Gastroesophageal sphincter (tissue), 4 donors: Measurements from ENCODE around the gene WHAMM. TPM values are rescaled to one million over a fixed set of nuclear protein-coding genes. Genes with fewer than 3 reads are reported as not detected.

Experiments used
- ATAC-seq: fragments of 150-250 bp; one replicate; pipeline ENCODE4 v1.9.1; 2016; ENCODE audit warnings: mild to moderate bottlenecking, moderate library complexity
- H3K27ac ChIP-seq, 4 donors: fragments of 200-600 bp; sonication (generic) in 3 of 4; 1 replicate in 3 of 4; 2 replicates in 1 of 4; pipeline ENCODE4 v1.5.1; 2016 to 2019
- H3K27me3 ChIP-seq: fragments of 200-600 bp; sonication (generic); one replicate; pipeline ENCODE4 v1.5.1; 2019
- H3K36me3 ChIP-seq, 2 donors: fragments of 200-600 bp; sonication (generic); one replicate each; pipeline ENCODE4 v1.5.1; 2019; ENCODE audit warnings: control low read depth in 1 of 2
- H3K4me1 ChIP-seq, 3 donors: fragments of 200-600 bp; sonication (generic); 1 replicate in 2 of 3; 2 replicates in 1 of 3; pipeline ENCODE4 v1.5.1; 2016 to 2019; ENCODE audit warnings: control low read depth in 2 of 3
- H3K4me3 ChIP-seq, 2 donors: fragments of 200-600 bp; sonication (generic); one replicate each; pipeline ENCODE4 v1.5.1; 2019; ENCODE audit warnings: mild to moderate bottlenecking in 1 of 2, moderate library complexity in 1 of 2
- H3K9me3 ChIP-seq, 3 donors: fragments of 200-600 bp; sonication (generic); one replicate each; pipeline ENCODE4 v1.5.1; 2017 to 2019; ENCODE audit warnings: control low read depth in 2 of 3
- EP300 ChIP-seq: sonication (generic); formaldehyde crosslinking; IDR thresholded peaks from one replicate; pipeline ENCODE4 v1.6.1; 2017; ENCODE audit warnings: antibody characterized with exemption, mild to moderate bottlenecking
- POLR2A ChIP-seq, 2 donors: fragments of 450-650 bp; IDR thresholded peaks; one replicate each; pipeline ENCODE4 v1.6.1; 2017; ENCODE audit warnings: antibody characterized with exemption in 2 of 2, mild to moderate bottlenecking in 2 of 2, moderate library complexity in 1 of 2
- POLR2AphosphoS5 ChIP-seq: sonication (generic); formaldehyde crosslinking; IDR thresholded peaks from one replicate; pipeline ENCODE4 v1.6.1; 2017; ENCODE audit warnings: antibody characterized with exemption
- WGBS, 2 donors: methylation state at CpG; one replicate each; pipeline ENCODE4 v1.1.5; 2018; ENCODE audit warnings: low coverage in 1 of 2; 5-methylcytosine and 5-hydroxymethylcytosine counted together
- total RNA-seq, 4 donors: library from RNA; depleted of rRNA; stranded (reverse); fragments of >200 nt; gene quantifications; one replicate each; pipeline ENCODE4 v1.1.0, GENCODE V29; 2016
- TF ChIP-seq, protein P1 (sequence below), 4 experiments: fragments of 200-600 bp in 2 of 4; fragments of 450-650 bp in 2 of 4; sonication (generic) in 1 of 4; IDR thresholded peaks; one replicate each; pipeline ENCODE4 v1.5.1; 2017 to 2019; ENCODE audit warnings: antibody characterized with exemption in 4 of 4, mild to moderate bottlenecking in 2 of 4, moderate library complexity in 2 of 4

The WHAMM gene
- total RNA-seq, 4 donors from 2014 or later: 9.2 to 16.0 (median 11.5) TPM

DNA sequence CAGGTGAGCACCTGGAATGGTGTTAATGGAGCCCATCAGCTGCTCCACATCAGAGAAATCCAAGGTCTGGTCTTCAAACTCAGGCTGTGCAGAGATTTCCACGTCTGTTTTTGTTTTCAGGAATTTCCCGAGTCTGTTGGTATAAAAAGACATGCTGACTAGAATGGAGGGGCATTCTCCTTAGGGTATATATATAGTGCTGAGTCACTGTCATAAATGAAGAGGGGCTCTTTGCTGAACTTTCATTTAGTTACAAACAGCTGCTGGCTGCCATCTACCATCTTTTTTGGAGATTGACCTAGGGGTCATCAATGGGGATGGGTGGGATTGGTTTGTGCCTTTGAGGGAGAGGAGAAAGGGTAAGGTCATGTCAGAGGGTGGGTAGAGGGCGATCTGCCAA is 30.7 kb upstream of the WHAMM start:
- no peak for ATAC-seq
- H3K27me3 ChIP-seq: no peaks in the 10 kb centered on the region
- WGBS, 2 donors: 71 to 83% methylated on average over 2 of the region's 3 CpGs
- H3K9me3 ChIP-seq: no peaks in the 10 kb centered on the region
- no peaks in the 10 kb centered on the region for H3K36me3 ChIP-seq
- H3K4me3 ChIP-seq: no peak overlapping the region
- no peaks in the 10 kb centered on the region for H3K4me1 ChIP-seq
- no peak for TF ChIP-seq POLR2AphosphoS5
- TF ChIP-seq, protein P1, sequence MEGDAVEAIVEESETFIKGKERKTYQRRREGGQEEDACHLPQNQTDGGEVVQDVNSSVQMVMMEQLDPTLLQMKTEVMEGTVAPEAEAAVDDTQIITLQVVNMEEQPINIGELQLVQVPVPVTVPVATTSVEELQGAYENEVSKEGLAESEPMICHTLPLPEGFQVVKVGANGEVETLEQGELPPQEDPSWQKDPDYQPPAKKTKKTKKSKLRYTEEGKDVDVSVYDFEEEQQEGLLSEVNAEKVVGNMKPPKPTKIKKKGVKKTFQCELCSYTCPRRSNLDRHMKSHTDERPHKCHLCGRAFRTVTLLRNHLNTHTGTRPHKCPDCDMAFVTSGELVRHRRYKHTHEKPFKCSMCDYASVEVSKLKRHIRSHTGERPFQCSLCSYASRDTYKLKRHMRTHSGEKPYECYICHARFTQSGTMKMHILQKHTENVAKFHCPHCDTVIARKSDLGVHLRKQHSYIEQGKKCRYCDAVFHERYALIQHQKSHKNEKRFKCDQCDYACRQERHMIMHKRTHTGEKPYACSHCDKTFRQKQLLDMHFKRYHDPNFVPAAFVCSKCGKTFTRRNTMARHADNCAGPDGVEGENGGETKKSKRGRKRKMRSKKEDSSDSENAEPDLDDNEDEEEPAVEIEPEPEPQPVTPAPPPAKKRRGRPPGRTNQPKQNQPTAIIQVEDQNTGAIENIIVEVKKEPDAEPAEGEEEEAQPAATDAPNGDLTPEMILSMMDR (IDR thresholded peaks at IDR 0.05): no peak
- no peak for TF ChIP-seq EP300
- TF ChIP-seq POLR2A (IDR thresholded peaks at IDR 0.05): no peak
- H3K27ac ChIP-seq: no peak overlapping the region

DNA sequence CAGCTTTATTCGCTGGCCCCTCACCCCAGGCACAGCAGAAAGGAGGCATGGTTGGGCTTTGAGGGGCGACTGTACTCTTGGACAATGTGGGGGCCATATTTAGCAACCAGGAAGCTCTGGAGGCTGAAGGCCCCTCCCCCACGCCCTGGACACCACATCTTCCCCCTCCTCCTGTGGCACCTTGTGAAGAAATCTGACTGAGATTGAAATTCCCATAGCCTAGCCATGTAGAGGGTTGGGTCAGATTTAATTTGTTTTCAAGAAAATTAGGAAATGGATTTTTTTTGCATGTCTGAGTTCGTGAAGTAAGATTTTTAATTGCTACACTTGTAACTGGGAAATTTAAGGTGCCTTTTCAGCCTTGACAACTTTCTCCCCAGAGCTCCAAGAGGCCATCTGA is 28.1 kb upstream of the WHAMM start:
- H3K4me3 ChIP-seq: no peak overlapping the region
- TF ChIP-seq, protein P1 (IDR thresholded peaks at IDR 0.05): no peak
- no peak for TF ChIP-seq EP300
- no peak for TF ChIP-seq POLR2AphosphoS5
- no peak for TF ChIP-seq POLR2A (IDR thresholded peaks at IDR 0.05)
- no peaks in the 10 kb centered on the region for H3K9me3 ChIP-seq
- ATAC-seq: no peak
- 83 to 100% methylated on average over 1 of the region's 4 CpGs for WGBS, 2 donors
- no peaks in the 10 kb centered on the region for H3K36me3 ChIP-seq
- no peaks in the 10 kb centered on the region for H3K27me3 ChIP-seq
- no peaks in the 10 kb centered on the region for H3K4me1 ChIP-seq
- no peak overlapping the region for H3K27ac ChIP-seq

DNA sequence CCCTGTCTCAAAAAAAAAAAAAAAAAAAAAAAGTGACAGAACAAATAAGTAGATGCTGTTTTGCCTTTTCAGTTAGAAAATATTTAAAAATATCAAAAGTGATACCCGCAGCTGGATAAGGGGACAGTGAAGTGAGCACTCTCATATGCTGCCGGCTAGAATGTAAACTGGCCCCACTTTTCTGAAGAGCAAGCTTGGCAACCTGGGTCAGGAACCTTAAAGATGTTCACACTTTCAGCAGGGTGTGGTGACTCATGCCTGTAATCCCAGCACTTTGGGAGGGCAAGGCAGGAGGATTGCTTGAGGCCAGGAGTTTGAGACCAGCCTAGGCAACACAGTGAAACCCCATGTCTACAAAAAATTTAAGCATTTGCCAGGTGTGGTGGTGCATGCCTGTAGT is 20.9 kb upstream of the WHAMM start:
- ATAC-seq: no peak
- Histone ChIP-seq H3K27me3 (no peaks in the 10 kb centered on the region), H3K27ac (no peak overlapping the region), H3K9me3 (peaks cover 0 to 3% (median 0%) of the 10 kb centered on the region in 3 donors), H3K4me3 (no peak overlapping the region), H3K4me1 (no peaks in the 10 kb centered on the region), H3K36me3 (no peaks in the 10 kb centered on the region)
- 73% methylated on average over 2 of the region's 2 CpGs; no CpG with 5 or more reads in 1 of the 2 donors for WGBS, 2 donors
- TF ChIP-seq EP300 (no peak), POLR2AphosphoS5 (no peak), POLR2A (IDR thresholded peaks at IDR 0.05) (no peak)
- TF ChIP-seq, protein P1 (IDR thresholded peaks at IDR 0.05): no peak

DNA sequence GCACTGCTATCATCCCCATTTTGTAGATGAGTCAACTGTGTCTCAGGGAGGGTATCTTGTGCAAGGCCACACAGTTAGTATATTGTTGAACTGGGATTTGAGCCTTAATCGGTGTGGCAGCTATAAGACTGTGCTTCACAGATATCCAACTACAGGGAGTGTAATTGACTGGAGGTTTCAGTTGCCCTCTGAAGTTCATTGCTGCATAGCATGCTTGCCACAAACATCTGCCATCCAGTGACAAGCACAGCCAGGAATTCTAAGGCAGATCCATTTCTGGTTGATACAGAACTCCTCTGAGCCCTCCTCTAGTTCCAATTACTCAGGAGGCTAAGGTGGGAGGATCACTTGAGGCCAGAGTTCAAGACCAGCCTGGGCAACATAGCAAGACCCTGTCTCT is 19.9 kb upstream of the WHAMM start:
- Histone ChIP-seq H3K4me3 (no peak overlapping the region), H3K4me1 (no peaks in the 10 kb centered on the region), H3K27ac (no peak overlapping the region), H3K36me3 (no peaks in the 10 kb centered on the region), H3K27me3 (no peaks in the 10 kb centered on the region), H3K9me3 (peaks cover 0 to 11% (median 0%) of the 10 kb centered on the region in 3 donors)
- 83% methylated on average over 1 of the region's 1 CpG; no CpG with 5 or more reads in 1 of the 2 donors for WGBS, 2 donors
- TF ChIP-seq, protein P1 (IDR thresholded peaks at IDR 0.05): no peak
- TF ChIP-seq POLR2AphosphoS5: no peak
- TF ChIP-seq POLR2A (IDR thresholded peaks at IDR 0.05): no peak
- no peak for TF ChIP-seq EP300
- ATAC-seq: no peak

DNA sequence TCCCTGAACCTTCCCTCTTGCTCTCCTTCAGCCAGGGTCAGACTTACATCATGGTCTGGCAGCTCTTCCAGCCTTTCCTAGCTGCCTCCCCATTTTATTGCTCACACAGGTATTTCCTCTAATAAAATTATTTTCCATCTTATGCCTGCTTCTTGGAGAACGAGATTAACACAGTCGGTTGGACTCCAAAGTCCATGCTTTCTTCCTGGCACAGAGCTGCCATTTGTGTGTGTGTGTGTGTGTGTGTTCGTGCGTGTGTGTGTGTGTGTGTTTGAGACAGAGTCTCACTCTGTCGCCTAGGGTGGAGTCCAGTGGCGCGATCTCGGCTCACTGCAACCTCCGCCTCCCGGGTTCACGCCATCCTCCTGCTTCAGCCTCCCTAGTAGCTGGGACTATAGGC is 19.1 kb upstream of the WHAMM start:
- WGBS, 2 donors: 100% methylated on average over 1 of the region's 11 CpGs; no CpG with 5 or more reads in 1 of the 2 donors
- H3K27ac ChIP-seq: no peak overlapping the region
- no peak overlapping the region for H3K4me3 ChIP-seq
- TF ChIP-seq, protein P1 (IDR thresholded peaks at IDR 0.05): no peak
- TF ChIP-seq POLR2AphosphoS5 (no peak), POLR2A (IDR thresholded peaks at IDR 0.05) (no peak), EP300 (no peak)
- no peaks in the 10 kb centered on the region for H3K4me1 ChIP-seq
- H3K36me3 ChIP-seq: no peaks in the 10 kb centered on the region
- peaks cover 0 to 11% (median 0%) of the 10 kb centered on the region in 3 donors for H3K9me3 ChIP-seq
- ATAC-seq: no peak
- H3K27me3 ChIP-seq: no peaks in the 10 kb centered on the region
